Neural cell (in vitro differentiated cells): ENCODE measurements around the gene AKAP5.

ENCODE experiments used
- CTCF ChIP-seq: fragments of 450-650 bp; IDR thresholded peaks from 2 replicates; pipeline ENCODE4 v1.5.1; 2014; ENCODE audit warnings: antibody characterized with exemption, mild to moderate bottlenecking, moderate library complexity; ENCODE audit not compliant: poor library complexity, severe bottlenecking
- EP300 ChIP-seq: fragments of 450-650 bp; conservative IDR thresholded peaks from 2 replicates; pipeline ENCODE4 v1.6.1; 2014; ENCODE audit warnings: antibody characterized with exemption, mild to moderate bottlenecking, moderate library complexity; ENCODE audit not compliant: poor library complexity, severe bottlenecking
- EZH2 ChIP-seq: fragments of 200-600, 300-800 bp; shearing (Covaris generic), sonication (generic); IDR thresholded peaks from 2 replicates; pipeline ENCODE4 v1.6.1; 2014; ENCODE audit warnings: antibody characterized with exemption, low read length, borderline replicate concordance, mild to moderate bottlenecking; ENCODE audit not compliant: insufficient read depth, poor library complexity, severe bottlenecking
- POLR2AphosphoS5 ChIP-seq: IDR thresholded peaks from 2 replicates; pipeline ENCODE4 v1.6.1; 2012
- RAD21 ChIP-seq: fragments of 450-650 bp; conservative IDR thresholded peaks from 2 replicates; pipeline ENCODE4 v1.6.1; 2014; ENCODE audit warnings: antibody characterized with exemption, mild to moderate bottlenecking, moderate library complexity
- REST ChIP-seq: IDR thresholded peaks from 2 replicates; pipeline ENCODE4 v1.6.1; 2012; ENCODE audit warnings: borderline replicate concordance
- SMC3 ChIP-seq: fragments of 450-650 bp; conservative IDR thresholded peaks from 2 replicates; pipeline ENCODE4 v1.6.1; 2014; ENCODE audit warnings: antibody characterized with exemption, mild to moderate bottlenecking, moderate library complexity; ENCODE audit not compliant: poor library complexity

- TF ChIP-seq POLR2AphosphoS5 (no peak), CTCF (no peak), RAD21 (no peak), EP300 (no peak), SMC3 (no peak), EZH2 (no peak), REST (no peak)
Observed at GRCh38 chr14:64491637-64492036, 26.3 kb downstream of the AKAP5 start.
